Vagina (tissue), 2 donors: ENCODE data around the gene CLCA2. TPM values are rescaled to one million over a fixed set of nuclear protein-coding genes. Genes with fewer than 3 reads are reported as not detected.

Experiments
- DNase-seq, 2 donors: peaks; one replicate each; pipeline ENCODE4 v3.0.0-alpha.2; 2017; ENCODE audit errors: extremely low spot score in 2 of 2
- H3K27ac ChIP-seq: fragments of 200-600 bp; sonication (generic); one replicate; pipeline ENCODE4 v1.5.1; 2019
- H3K27me3 ChIP-seq: fragments of 200-600 bp; sonication (generic); one replicate; pipeline ENCODE4 v1.5.1; 2019
- H3K36me3 ChIP-seq, 2 donors: fragments of 200-600 bp; sonication (generic); one replicate each; pipeline ENCODE4 v1.5.1; 2017 to 2019
- H3K4me1 ChIP-seq: fragments of 200-600 bp; sonication (generic); one replicate; pipeline ENCODE4 v1.5.1; 2019
- H3K4me3 ChIP-seq, 2 donors: fragments of 200-600 bp; sonication (generic); 1 replicate in 1 of 2; 2 replicates in 1 of 2; pipeline ENCODE4 v1.5.1; 2016 to 2019
- H3K9me3 ChIP-seq: fragments of 200-600 bp; sonication (generic); one replicate; pipeline ENCODE4 v1.5.1; 2019
- CTCF ChIP-seq, 3 experiments: fragments of 450-650 bp in 2 of 3; fragments of 200-600 bp in 1 of 3; sonication (generic) in 1 of 3; IDR thresholded peaks; one replicate each; pipeline ENCODE4 v1.5.1; 2017 to 2019; ENCODE audit warnings: antibody characterized with exemption in 3 of 3, mild to moderate bottlenecking in 2 of 3, moderate library complexity in 2 of 3
- POLR2A ChIP-seq, 2 donors: fragments of 450-650 bp; IDR thresholded peaks; one replicate each; pipeline ENCODE4 v1.6.1; 2017; ENCODE audit warnings: antibody characterized with exemption in 2 of 2, mild to moderate bottlenecking in 2 of 2, moderate library complexity in 2 of 2
- POLR2AphosphoS5 ChIP-seq, 2 donors: sonication (generic); formaldehyde crosslinking; IDR thresholded peaks; one replicate each; pipeline ENCODE4 v1.9.0; 2017; ENCODE audit warnings: antibody characterized with exemption in 2 of 2, mild to moderate bottlenecking in 2 of 2, low read depth in 1 of 2; ENCODE audit not compliant: insufficient read depth in 1 of 2
- intact Hi-C: fragments of 100-400 bp; cut with DNase I; formaldehyde crosslinking; loops from one replicate; pipeline ENCODE4 v1.15.1; 2023
- total RNA-seq: library from RNA; depleted of rRNA; stranded (reverse); fragments of >200 nt; gene quantifications from one replicate; pipeline ENCODE4 v1.2.3, GENCODE V29; 2016

The CLCA2 gene
- total RNA-seq, 1 donor from 2014 or later = 65.8 TPM

GRCh38 chr1:86487131-86487810 lies 63.3 kb downstream of the CLCA2 start:
- Histone ChIP-seq H3K9me3 (no peaks in the 10 kb centered on the region), H3K4me1 (peaks cover 9% of the 10 kb centered on the region), H3K36me3 (no peaks in the 10 kb centered on the region), H3K4me3 (no peak overlapping the region), H3K27me3 (no peaks in the 10 kb centered on the region), H3K27ac (peak overlapping the region; percentile 48)
- TF ChIP-seq CTCF (IDR thresholded peaks at IDR 0.05) = no peak
- TF ChIP-seq POLR2A (IDR thresholded peaks at IDR 0.05) = no peak
- peak in 1 of 2 donors; percentile 21 for TF ChIP-seq POLR2AphosphoS5 (IDR thresholded peaks at IDR 0.05; ENCODE audit: insufficient read depth in 1 of 2, low read depth in 1 of 2)
- intact Hi-C loops = no loop called here
- peak in 1 of 2 donors; percentile 94 for DNase-seq

- no peaks in the 10 kb centered on the region for H3K27me3 ChIP-seq
- intact Hi-C loops = no loop called here
- no peaks in the 10 kb centered on the region for H3K36me3 ChIP-seq
- TF ChIP-seq POLR2A (IDR thresholded peaks at IDR 0.05) = no peak
- TF ChIP-seq CTCF (IDR thresholded peaks at IDR 0.05) = no peak
- TF ChIP-seq POLR2AphosphoS5 (IDR thresholded peaks at IDR 0.05; ENCODE audit: insufficient read depth in 1 of 2, low read depth in 1 of 2) = no peak
- H3K27ac ChIP-seq = peak overlapping the region; percentile 48
- H3K9me3 ChIP-seq = no peaks in the 10 kb centered on the region
- H3K4me1 ChIP-seq = peaks cover 9% of the 10 kb centered on the region
- no peak for DNase-seq
- H3K4me3 ChIP-seq = no peak overlapping the region
These were observed 63.8 kb downstream of the CLCA2 start for GRCh38 chr1:86487811-86488141.

- H3K27ac ChIP-seq = no peak overlapping the region
- intact Hi-C loops = no loop called here
- H3K36me3 ChIP-seq = no peaks in the 10 kb centered on the region
- TF ChIP-seq POLR2A (IDR thresholded peaks at IDR 0.05) (no peak), CTCF (IDR thresholded peaks at IDR 0.05) (no peak), POLR2AphosphoS5 (IDR thresholded peaks at IDR 0.05; ENCODE audit: insufficient read depth in 1 of 2, low read depth in 1 of 2) (no peak)
- H3K4me3 ChIP-seq = no peak overlapping the region
- DNase-seq = no peak
- H3K4me1 ChIP-seq = peaks cover 9% of the 10 kb centered on the region
- no peaks in the 10 kb centered on the region for H3K9me3 ChIP-seq
- H3K27me3 ChIP-seq = no peaks in the 10 kb centered on the region
These were observed 65.4 kb downstream of the CLCA2 start for GRCh38 chr1:86489242-86489878.

- Histone ChIP-seq H3K27me3 (no peaks in the 10 kb centered on the region), H3K4me1 (peaks cover 9% of the 10 kb centered on the region), H3K27ac (no peak overlapping the region), H3K36me3 (no peaks in the 10 kb centered on the region), H3K4me3 (no peak overlapping the region), H3K9me3 (no peaks in the 10 kb centered on the region)
- no peak for TF ChIP-seq CTCF (IDR thresholded peaks at IDR 0.05)
- TF ChIP-seq POLR2AphosphoS5 (IDR thresholded peaks at IDR 0.05; ENCODE audit: insufficient read depth in 1 of 2, low read depth in 1 of 2) = no peak
- TF ChIP-seq POLR2A (IDR thresholded peaks at IDR 0.05) = no peak
- intact Hi-C loops = no loop called here
- no peak for DNase-seq
These were observed 67.4 kb downstream of the CLCA2 start for GRCh38 chr1:86491171-86491950.
